ENCODE results near the gene VWDE. TPM values are rescaled to one million over a fixed set of nuclear protein-coding genes. Genes with fewer than 3 reads are reported as not detected.
"Not testable (repeated sequence)": the region's sequence is repeated elsewhere in the genome, so short reads cannot be mapped to it uniquely, and the experiment has no call there.

Gene VWDE
- total RNA-seq, 1 donor: 0.09 TPM

DNA sequence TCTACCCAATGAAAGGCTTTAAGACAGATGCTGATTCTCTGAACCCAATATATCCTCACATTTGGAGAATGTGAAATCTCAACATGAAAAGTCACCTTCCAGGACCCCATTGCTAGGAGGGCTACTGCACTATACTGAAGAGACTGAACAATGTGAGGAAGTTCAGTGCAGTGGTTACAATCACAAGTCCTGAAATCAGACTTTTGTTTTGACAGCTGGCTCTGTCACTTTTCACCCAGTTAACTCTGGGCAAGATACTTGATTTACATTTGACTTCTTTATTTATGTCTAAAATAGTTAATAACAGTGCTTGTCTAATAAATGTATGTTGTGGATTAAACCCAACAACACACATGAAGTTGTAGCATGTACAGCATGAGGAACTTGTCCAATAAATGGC lies 14.8 kb upstream of the VWDE start:
- DNase-seq (ENCODE audit: low read depth): no peak
- no peak overlapping the region for H3K4me3 ChIP-seq (ENCODE audit: low read depth, low read length)
- TF ChIP-seq, protein P1, sequence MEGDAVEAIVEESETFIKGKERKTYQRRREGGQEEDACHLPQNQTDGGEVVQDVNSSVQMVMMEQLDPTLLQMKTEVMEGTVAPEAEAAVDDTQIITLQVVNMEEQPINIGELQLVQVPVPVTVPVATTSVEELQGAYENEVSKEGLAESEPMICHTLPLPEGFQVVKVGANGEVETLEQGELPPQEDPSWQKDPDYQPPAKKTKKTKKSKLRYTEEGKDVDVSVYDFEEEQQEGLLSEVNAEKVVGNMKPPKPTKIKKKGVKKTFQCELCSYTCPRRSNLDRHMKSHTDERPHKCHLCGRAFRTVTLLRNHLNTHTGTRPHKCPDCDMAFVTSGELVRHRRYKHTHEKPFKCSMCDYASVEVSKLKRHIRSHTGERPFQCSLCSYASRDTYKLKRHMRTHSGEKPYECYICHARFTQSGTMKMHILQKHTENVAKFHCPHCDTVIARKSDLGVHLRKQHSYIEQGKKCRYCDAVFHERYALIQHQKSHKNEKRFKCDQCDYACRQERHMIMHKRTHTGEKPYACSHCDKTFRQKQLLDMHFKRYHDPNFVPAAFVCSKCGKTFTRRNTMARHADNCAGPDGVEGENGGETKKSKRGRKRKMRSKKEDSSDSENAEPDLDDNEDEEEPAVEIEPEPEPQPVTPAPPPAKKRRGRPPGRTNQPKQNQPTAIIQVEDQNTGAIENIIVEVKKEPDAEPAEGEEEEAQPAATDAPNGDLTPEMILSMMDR (IDR thresholded peaks at IDR 0.05; ENCODE audit: insufficient read depth, low read length): no peak

DNA sequence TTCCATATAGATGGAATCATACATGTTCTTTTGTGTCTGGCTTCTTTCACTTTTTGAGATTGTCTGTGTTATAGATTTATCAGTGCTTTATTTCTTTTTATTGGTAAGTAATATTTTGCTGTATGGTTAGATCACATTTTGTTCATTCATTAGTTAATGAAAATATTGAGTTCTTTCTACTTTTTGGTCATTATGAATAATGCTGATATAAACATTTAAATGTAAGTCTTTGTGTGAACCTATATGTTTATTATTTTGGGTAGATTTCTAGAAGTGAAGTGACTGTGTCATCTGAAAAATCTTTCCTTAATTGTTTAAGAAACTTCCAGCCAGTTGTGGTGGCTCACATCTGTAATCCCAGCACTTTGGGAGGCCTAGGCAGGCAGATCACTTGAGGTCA lies 11.4 kb upstream of the VWDE start:
- no peak overlapping the region for H3K4me3 ChIP-seq (ENCODE audit: low read depth, low read length)
- TF ChIP-seq, protein P1 (IDR thresholded peaks at IDR 0.05; ENCODE audit: insufficient read depth, low read length): no peak
- DNase-seq (ENCODE audit: low read depth): no peak

DNA sequence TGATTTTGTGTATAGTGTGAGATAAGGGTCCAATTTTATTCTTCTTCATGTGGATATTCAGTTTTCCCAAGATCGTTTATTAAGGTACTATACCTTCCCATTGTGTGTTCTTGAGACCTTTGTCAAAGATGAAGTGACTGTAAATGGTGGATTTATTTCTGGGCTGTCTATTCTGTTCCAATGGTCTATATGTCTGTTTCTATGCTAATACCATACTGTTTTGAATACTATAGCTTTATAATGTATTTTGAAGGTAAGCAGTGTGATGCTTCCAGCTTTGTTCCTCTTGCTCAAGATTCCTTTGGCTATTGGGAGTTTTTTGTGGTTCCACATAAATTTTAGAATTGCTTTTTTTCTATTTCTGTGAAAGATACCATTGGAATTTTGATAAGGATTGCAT lies 8.7 kb upstream of the VWDE start:
- DNase-seq (ENCODE audit: low read depth): no peak
- TF ChIP-seq, protein P1 (IDR thresholded peaks at IDR 0.05; ENCODE audit: insufficient read depth, low read length): no peak
- no peak overlapping the region for H3K4me3 ChIP-seq (ENCODE audit: low read depth, low read length)

DNA sequence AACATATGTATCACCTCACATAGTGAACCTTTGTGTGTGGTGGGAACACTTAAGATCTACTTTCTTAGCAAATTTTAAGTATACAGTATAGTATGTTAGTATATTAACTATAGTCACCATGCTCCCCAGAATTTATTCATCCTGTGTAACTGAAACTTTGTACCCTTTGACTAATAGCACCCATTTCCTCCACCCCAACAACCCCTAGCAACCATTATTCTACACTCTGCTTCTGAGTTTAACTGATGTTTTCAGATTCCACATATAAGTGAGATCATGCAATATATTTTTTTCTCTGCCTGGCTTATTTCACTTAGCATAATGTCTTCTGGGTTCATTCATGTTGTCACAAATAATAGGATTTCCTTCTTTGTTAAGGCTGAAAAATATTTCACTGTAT lies 6.9 kb upstream of the VWDE start:
- no peak for DNase-seq (ENCODE audit: low read depth)
- no peak overlapping the region for H3K4me3 ChIP-seq (ENCODE audit: low read depth, low read length)
- TF ChIP-seq, protein P1 (IDR thresholded peaks at IDR 0.05; ENCODE audit: insufficient read depth, low read length): no peak

DNA sequence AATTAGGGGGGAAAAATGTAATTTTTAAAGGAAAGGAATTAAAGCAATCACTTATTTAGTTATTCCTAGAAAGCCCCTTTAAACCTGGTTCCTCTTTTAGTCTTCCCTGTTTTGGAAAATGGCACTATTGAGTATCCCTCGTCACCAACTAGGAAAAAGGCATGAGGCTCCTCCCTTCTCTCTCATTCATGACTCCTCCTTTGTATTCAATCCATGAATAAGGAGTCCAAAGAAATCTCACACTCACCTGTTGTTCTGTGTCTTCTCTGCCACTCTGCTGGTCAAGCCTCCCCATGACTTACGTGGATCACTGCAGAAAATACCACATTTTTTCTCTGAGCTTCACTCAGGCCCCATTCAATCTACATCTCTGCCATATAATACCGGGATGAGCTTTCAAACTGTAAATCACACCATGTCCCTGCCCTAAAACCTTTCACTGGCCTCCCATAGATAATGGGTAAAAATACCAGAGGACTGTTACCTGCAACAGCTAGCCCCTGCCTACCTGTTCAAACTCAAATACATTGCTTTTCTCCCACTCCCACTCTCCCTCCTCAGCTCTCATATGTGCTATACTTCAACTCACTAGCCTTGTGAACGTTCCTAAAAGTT lies 5.5 kb upstream of the VWDE start:
- TF ChIP-seq, protein P1 (IDR thresholded peaks at IDR 0.05; ENCODE audit: insufficient read depth, low read length): no peak
- DNase-seq (ENCODE audit: low read depth): no peak
- H3K4me3 ChIP-seq (ENCODE audit: low read depth, low read length): no peak overlapping the region

DNA sequence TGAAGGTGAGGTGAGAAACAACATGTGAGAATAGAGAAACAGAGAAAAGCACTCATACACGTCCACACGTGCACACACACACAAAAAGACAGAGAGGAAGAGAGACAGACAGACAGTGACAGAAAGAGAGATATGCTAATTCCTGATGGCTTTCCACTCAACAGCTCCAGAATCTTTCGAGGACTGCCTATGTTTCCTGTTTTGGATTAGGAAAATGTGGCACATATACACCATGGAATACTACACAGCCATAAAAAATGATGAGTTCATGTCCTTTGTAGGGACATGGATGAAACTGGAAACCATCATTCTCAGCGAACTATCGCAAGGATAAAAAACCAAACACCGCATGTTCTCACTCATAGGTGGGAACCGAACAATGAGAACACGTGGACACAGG lies 4.0 kb upstream of the VWDE start:
- not testable (repeated sequence) for H3K4me3 ChIP-seq (ENCODE audit: low read depth, low read length); DNase-seq (ENCODE audit: low read depth)

DNA sequence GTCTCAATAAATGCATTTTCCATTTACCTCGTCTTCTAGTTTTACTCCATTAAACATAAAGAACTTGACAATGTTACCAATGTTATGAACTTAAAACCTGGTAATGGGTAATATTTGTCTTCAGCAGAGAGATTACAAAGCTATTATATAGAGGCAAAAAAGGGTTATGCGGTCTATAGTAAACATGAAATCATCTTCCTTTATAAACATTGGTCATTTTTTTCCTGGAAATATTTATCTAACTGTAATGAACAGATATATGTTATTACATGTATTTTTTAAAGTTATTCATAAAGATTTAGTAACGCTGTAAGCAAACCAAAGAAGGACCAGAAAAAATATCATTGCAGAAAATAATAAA lies 1.3 kb downstream of the VWDE start:
- H3K4me3 ChIP-seq (ENCODE audit: low read depth, low read length): no peak overlapping the region
- no peak for DNase-seq (ENCODE audit: low read depth)
- TF ChIP-seq, protein P1 (IDR thresholded peaks at IDR 0.05; ENCODE audit: insufficient read depth, low read length): no peak
